ENCODE measurements around the gene RPL18A.

DNA sequence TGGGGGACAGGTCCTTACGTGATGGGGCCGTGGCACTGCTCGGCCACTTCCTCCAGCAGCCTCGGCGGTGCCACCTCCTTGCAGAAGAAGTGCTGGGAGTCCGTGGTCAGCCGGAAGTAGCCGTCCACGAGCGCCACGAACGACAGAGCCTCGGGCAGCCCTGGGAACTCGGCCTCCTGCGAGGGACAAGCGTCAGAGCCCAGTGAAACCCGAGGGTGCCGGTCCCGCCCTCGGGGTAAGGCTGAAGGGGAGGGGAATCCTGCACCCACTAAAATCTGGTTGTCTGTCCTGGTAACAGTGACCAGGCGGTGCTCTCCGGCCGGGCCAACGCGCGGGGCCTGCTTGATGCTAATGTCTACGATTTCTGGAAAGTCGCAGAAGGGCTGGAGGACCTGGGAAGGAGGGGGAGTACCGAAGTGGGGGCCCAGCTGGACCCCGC lies 18.3 kb upstream of the RPL18A start:
- TF ChIP-seq, protein P1, sequence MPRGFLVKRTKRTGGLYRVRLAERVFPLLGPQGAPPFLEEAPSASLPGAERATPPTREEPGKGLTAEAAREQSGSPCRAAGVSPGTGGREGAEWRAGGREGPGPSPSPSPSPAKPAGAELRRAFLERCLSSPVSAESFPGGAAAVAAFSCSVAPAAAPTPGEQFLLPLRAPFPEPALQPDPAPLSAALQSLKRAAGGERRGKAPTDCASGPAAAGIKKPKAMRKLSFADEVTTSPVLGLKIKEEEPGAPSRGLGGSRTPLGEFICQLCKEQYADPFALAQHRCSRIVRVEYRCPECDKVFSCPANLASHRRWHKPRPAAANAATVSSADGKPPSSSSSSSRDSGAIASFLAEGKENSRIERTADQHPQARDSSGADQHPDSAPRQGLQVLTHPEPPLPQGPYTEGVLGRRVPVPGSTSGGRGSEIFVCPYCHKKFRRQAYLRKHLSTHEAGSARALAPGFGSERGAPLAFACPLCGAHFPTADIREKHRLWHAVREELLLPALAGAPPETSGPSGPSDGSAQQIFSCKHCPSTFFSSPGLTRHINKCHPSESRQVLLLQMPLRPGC (tag by site-specific recombination; IDR thresholded peaks at IDR 0.05), result no peak
- TF ChIP-seq REPIN1 (tag by site-specific recombination; IDR thresholded peaks at IDR 0.05; ENCODE audit: low read depth) (no peak), ZNF747 (tag by site-specific recombination; IDR thresholded peaks at IDR 0.05) (no peak), YY1 (tag by site-specific recombination; IDR thresholded peaks at IDR 0.05) (no peak), ZNF48 (tag by site-specific recombination; IDR thresholded peaks at IDR 0.05) (no peak), GFI1B (tag by site-specific recombination; IDR thresholded peaks at IDR 0.05) (no peak), SP7 (tag by site-specific recombination; IDR thresholded peaks at IDR 0.05) (peak; percentile 10; the same call in 1 of the 2 replicates)
- TF ChIP-seq, protein P2, sequence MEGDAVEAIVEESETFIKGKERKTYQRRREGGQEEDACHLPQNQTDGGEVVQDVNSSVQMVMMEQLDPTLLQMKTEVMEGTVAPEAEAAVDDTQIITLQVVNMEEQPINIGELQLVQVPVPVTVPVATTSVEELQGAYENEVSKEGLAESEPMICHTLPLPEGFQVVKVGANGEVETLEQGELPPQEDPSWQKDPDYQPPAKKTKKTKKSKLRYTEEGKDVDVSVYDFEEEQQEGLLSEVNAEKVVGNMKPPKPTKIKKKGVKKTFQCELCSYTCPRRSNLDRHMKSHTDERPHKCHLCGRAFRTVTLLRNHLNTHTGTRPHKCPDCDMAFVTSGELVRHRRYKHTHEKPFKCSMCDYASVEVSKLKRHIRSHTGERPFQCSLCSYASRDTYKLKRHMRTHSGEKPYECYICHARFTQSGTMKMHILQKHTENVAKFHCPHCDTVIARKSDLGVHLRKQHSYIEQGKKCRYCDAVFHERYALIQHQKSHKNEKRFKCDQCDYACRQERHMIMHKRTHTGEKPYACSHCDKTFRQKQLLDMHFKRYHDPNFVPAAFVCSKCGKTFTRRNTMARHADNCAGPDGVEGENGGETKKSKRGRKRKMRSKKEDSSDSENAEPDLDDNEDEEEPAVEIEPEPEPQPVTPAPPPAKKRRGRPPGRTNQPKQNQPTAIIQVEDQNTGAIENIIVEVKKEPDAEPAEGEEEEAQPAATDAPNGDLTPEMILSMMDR (tag by site-specific recombination; IDR thresholded peaks at IDR 0.05), result no peak

Data from HEK293 (cell line).